ENCODE measurements around the gene KCNQ1.

KCNQ1 gene

DNA sequence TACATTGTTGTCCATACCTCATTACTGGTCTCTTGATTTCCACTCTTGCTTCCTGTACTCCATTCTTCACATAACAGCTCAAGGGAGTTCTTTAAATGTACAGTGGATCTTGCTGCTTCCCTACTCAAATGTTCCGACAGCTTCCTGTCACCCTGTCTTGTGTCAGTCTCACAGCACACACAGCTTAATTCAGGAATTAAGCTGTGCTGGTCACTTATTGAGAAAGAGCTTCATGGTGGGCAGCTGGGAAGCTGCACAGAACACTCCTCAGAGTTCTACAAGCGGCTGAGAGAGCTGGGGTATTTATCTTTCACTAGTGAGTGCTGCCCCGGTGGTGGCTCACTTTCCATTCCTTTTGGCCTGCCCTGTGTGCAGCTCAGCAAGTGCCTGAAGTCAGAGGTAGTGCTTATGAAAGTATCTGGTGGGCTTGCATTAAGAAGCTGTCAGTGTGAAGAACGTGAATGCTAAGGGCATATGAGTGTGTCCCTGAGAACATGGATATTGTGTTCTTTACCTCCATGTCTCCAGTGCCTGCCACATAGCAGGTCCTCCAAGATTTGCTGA lies 206.3 kb downstream of the KCNQ1 start:
- no peaks in the 10 kb centered on the region for H3K36me3 ChIP-seq
- no peak overlapping the region for H3K4me3 ChIP-seq (ENCODE audit: low read depth, low read length)
- TF ChIP-seq, protein P1, sequence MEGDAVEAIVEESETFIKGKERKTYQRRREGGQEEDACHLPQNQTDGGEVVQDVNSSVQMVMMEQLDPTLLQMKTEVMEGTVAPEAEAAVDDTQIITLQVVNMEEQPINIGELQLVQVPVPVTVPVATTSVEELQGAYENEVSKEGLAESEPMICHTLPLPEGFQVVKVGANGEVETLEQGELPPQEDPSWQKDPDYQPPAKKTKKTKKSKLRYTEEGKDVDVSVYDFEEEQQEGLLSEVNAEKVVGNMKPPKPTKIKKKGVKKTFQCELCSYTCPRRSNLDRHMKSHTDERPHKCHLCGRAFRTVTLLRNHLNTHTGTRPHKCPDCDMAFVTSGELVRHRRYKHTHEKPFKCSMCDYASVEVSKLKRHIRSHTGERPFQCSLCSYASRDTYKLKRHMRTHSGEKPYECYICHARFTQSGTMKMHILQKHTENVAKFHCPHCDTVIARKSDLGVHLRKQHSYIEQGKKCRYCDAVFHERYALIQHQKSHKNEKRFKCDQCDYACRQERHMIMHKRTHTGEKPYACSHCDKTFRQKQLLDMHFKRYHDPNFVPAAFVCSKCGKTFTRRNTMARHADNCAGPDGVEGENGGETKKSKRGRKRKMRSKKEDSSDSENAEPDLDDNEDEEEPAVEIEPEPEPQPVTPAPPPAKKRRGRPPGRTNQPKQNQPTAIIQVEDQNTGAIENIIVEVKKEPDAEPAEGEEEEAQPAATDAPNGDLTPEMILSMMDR (IDR thresholded peaks at IDR 0.05; ENCODE audit: low read depth, low read length), result no peak
- H3K9me3 ChIP-seq, result no peaks in the 10 kb centered on the region
- no peaks in the 10 kb centered on the region for H3K4me1 ChIP-seq
- DNase-seq, result no peak
- no peaks in the 10 kb centered on the region for H3K27me3 ChIP-seq

GRCh38 chr11:2651826-2652271 lies 207.0 kb downstream of the KCNQ1 start:
- no peaks in the 10 kb centered on the region for H3K4me1 ChIP-seq
- no peaks in the 10 kb centered on the region for H3K27me3 ChIP-seq
- H3K9me3 ChIP-seq, result no peaks in the 10 kb centered on the region
- H3K4me3 ChIP-seq (ENCODE audit: low read depth, low read length), result no peak overlapping the region
- DNase-seq, result no peak
- H3K36me3 ChIP-seq, result no peaks in the 10 kb centered on the region
- TF ChIP-seq, protein P1 (IDR thresholded peaks at IDR 0.05; ENCODE audit: low read depth, low read length), result no peak

GRCh38 chr11:2652333-2653197 lies 207.8 kb downstream of the KCNQ1 start:
- H3K9me3 ChIP-seq, result no peaks in the 10 kb centered on the region
- H3K4me3 ChIP-seq (ENCODE audit: low read depth, low read length), result no peak overlapping the region
- no peaks in the 10 kb centered on the region for H3K27me3 ChIP-seq
- H3K36me3 ChIP-seq, result no peaks in the 10 kb centered on the region
- DNase-seq, result no peak
- H3K4me1 ChIP-seq, result no peaks in the 10 kb centered on the region
- TF ChIP-seq, protein P1 (IDR thresholded peaks at IDR 0.05; ENCODE audit: low read depth, low read length), result no peak

DNA sequence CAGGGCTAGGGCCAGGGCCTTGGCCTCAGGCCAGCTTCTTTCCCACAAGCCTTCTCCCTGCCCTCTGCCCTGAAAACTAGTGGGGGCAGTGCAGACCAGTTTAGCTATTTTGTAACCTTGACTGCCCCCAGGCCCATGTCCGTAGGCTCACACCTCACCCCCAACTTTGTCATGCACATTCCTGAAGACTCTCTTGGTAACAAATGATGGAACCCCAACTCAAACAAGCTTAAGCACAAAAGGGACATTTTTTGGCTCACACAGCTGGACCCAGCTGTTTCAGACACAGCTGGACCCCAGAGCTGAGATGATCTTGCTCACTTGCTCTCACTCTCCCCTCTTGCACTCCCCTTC lies 208.4 kb downstream of the KCNQ1 start:
- Histone ChIP-seq H3K9me3 (no peaks in the 10 kb centered on the region), H3K27me3 (no peaks in the 10 kb centered on the region), H3K4me1 (no peaks in the 10 kb centered on the region), H3K4me3 (ENCODE audit: low read depth, low read length) (no peak overlapping the region), H3K36me3 (no peaks in the 10 kb centered on the region)
- TF ChIP-seq, protein P1 (IDR thresholded peaks at IDR 0.05; ENCODE audit: low read depth, low read length), result no peak
- no peak for DNase-seq

GRCh38 chr11:2653930-2654739 lies 209.3 kb downstream of the KCNQ1 start:
- Histone ChIP-seq H3K36me3 (no peaks in the 10 kb centered on the region), H3K9me3 (no peaks in the 10 kb centered on the region), H3K4me3 (ENCODE audit: low read depth, low read length) (no peak overlapping the region), H3K27me3 (no peaks in the 10 kb centered on the region), H3K4me1 (no peaks in the 10 kb centered on the region)
- no peak for DNase-seq
- TF ChIP-seq, protein P1 (IDR thresholded peaks at IDR 0.05; ENCODE audit: low read depth, low read length), result no peak

Data from BE2C (cell line).